Stimulated activated CD8-positive, alpha-beta memory T cell treated with anti-CD3 and anti-CD28 coated beads, Interleukin-15, amount 100 ng/mL, for 24 hours (primary cell): Measurements from ENCODE around the gene NOS1.

Experiments
- DNase-seq: peaks from one replicate; pipeline ENCODE4 v3.0.0-alpha.2; 2020; ENCODE audit warnings: low read depth

NOS1 gene

GRCh38 chr12:117172168-117172567 is 189.3 kb downstream of the NOS1 start:
- no peak for DNase-seq

GRCh38 chr12:117171499-117172162 is 189.8 kb downstream of the NOS1 start:
- no peak for DNase-seq

GRCh38 chr12:117169548-117169947 is 191.9 kb downstream of the NOS1 start:
- DNase-seq = no peak

- no peak for DNase-seq
These were observed 192.4 kb downstream of the NOS1 start for GRCh38 chr12:117168976-117169375.

GRCh38 chr12:117167769-117168168 is 193.7 kb downstream of the NOS1 start:
- no peak for DNase-seq

GRCh38 chr12:117166107-117166506 is 195.3 kb downstream of the NOS1 start:
- no peak for DNase-seq

GRCh38 chr12:117165342-117165741 is 196.1 kb downstream of the NOS1 start:
- no peak for DNase-seq

GRCh38 chr12:117162633-117163032 is 198.8 kb downstream of the NOS1 start:
- no peak for DNase-seq

- no peak for DNase-seq
These were observed 199.3 kb downstream of the NOS1 start for GRCh38 chr12:117162167-117162539.

GRCh38 chr12:117161460-117162166 is 199.8 kb downstream of the NOS1 start:
- DNase-seq = no peak

GRCh38 chr12:117159674-117160073 is 201.8 kb downstream of the NOS1 start:
- no peak for DNase-seq

GRCh38 chr12:117158911-117159553 is 202.4 kb downstream of the NOS1 start:
- no peak for DNase-seq
